Measurements from ENCODE around the gene LY86. TPM values are rescaled to one million over a fixed set of nuclear protein-coding genes. Genes with fewer than 3 reads are reported as not detected.
"Not testable (repeated sequence)": the region's sequence is repeated elsewhere in the genome, so short reads cannot be mapped to it uniquely, and the experiment has no call there.

The LY86 gene
- total RNA-seq, 4 donors from 2014 or later: 1.2 to 1.8 (median 1.3) TPM

- Histone ChIP-seq H3K4me3 (no peak overlapping the region), H3K4me1 (peaks cover 0 to 5% (median 0%) of the 10 kb centered on the region in 4 donors), H3K36me3 (no peaks in the 10 kb centered on the region), H3K27me3 (no peaks in the 10 kb centered on the region), H3K9me3 (no peaks in the 10 kb centered on the region), H3K27ac (replicated peaks in 1 of 4) (no peak overlapping the region)
- TF ChIP-seq EP300 (IDR thresholded peaks at IDR 0.05) (no peak), POLR2AphosphoS5 (IDR thresholded peaks at IDR 0.05) (no peak), POLR2A (IDR thresholded peaks at IDR 0.05; ENCODE audit: low read depth) (no peak), CTCF (IDR thresholded peaks at IDR 0.05) (no peak)
- WGBS: 86% methylated on average over 12 of the region's 12 CpGs
- intact Hi-C loops (cut with DNase I): no loop called here
- DNase-seq (ENCODE audit: extremely low spot score): no peak
Observed at GRCh38 chr6:6611486-6611885, 23.0 kb downstream of the LY86 start.

- intact Hi-C loops (cut with DNase I): no loop called here
- Histone ChIP-seq H3K4me1 (peaks cover 0 to 5% (median 0%) of the 10 kb centered on the region in 4 donors), H3K36me3 (no peaks in the 10 kb centered on the region), H3K9me3 (no peaks in the 10 kb centered on the region), H3K27me3 (no peaks in the 10 kb centered on the region), H3K27ac (replicated peaks in 1 of 4) (no peak overlapping the region), H3K4me3 (no peak overlapping the region)
- WGBS: 91% methylated on average over 7 of the region's 7 CpGs
- DNase-seq (ENCODE audit: extremely low spot score): no peak
- no peak for TF ChIP-seq EP300 (IDR thresholded peaks at IDR 0.05)
Observed at GRCh38 chr6:6612308-6612707, 23.8 kb downstream of the LY86 start.

- intact Hi-C loops (cut with DNase I); H3K4me1 ChIP-seq; H3K4me3 ChIP-seq; DNase-seq (ENCODE audit: extremely low spot score); H3K9me3 ChIP-seq; H3K27ac ChIP-seq (replicated peaks in 1 of 4); H3K27me3 ChIP-seq; H3K36me3 ChIP-seq: not testable (repeated sequence)
- 93% methylated on average over 2 of the region's 43 CpGs for WGBS
Observed at GRCh38 chr6:6613103-6613718, 24.7 kb downstream of the LY86 start.

- TF ChIP-seq EP300 (IDR thresholded peaks at IDR 0.05): no peak
- TF ChIP-seq CTCF (IDR thresholded peaks at IDR 0.05): no peak
- TF ChIP-seq POLR2A (IDR thresholded peaks at IDR 0.05; ENCODE audit: low read depth): no peak
- no peak for TF ChIP-seq POLR2AphosphoS5 (IDR thresholded peaks at IDR 0.05)
- DNase-seq (ENCODE audit: extremely low spot score): no peak
Observed at GRCh38 chr6:6614096-6614982, 25.8 kb downstream of the LY86 start.

GRCh38 chr6:6614983-6615349 is 26.4 kb downstream of the LY86 start:
- no peak for TF ChIP-seq POLR2A (IDR thresholded peaks at IDR 0.05; ENCODE audit: low read depth)
- no peak for TF ChIP-seq POLR2AphosphoS5 (IDR thresholded peaks at IDR 0.05)
- TF ChIP-seq CTCF (IDR thresholded peaks at IDR 0.05): no peak
- no peak for TF ChIP-seq EP300 (IDR thresholded peaks at IDR 0.05)
- Histone ChIP-seq H3K4me1 (peaks cover 0 to 5% (median 0%) of the 10 kb centered on the region in 4 donors), H3K9me3 (no peaks in the 10 kb centered on the region), H3K27ac (replicated peaks in 1 of 4) (no peak overlapping the region), H3K4me3 (no peak overlapping the region), H3K36me3 (no peaks in the 10 kb centered on the region), H3K27me3 (no peaks in the 10 kb centered on the region)
- WGBS: 42% methylated on average over 5 of the region's 5 CpGs
- no peak for DNase-seq (ENCODE audit: extremely low spot score)
- intact Hi-C loops (cut with DNase I): no loop called here

More at GRCh38 chr6:6614096-6614982, 25.8 kb downstream of the LY86 start:
- 75% methylated on average over 27 of the region's 27 CpGs for WGBS
- Histone ChIP-seq H3K27me3 (no peaks in the 10 kb centered on the region), H3K4me1 (peaks cover 0 to 5% (median 0%) of the 10 kb centered on the region in 4 donors), H3K4me3 (no peak overlapping the region), H3K9me3 (no peaks in the 10 kb centered on the region), H3K27ac (replicated peaks in 1 of 4) (no peak overlapping the region), H3K36me3 (no peaks in the 10 kb centered on the region)
- intact Hi-C loops (cut with DNase I): no loop called here
